Stimulated activated CD4-positive, alpha-beta T cell treated with anti-CD3 and anti-CD28 coated beads, Interleukin-4, amount 100 ng/mL, for 48 hours (primary cell): ENCODE results near the gene NUDT13.
"Not testable (repeated sequence)": the region's sequence is repeated elsewhere in the genome, so short reads cannot be mapped to it uniquely, and the experiment has no call there.

Source experiments
- DNase-seq, 2 donors: peaks; one replicate each; pipeline ENCODE4 v3.0.0-alpha.2; 2020; ENCODE audit warnings: low read depth in 2 of 2

NUDT13 gene

DNA sequence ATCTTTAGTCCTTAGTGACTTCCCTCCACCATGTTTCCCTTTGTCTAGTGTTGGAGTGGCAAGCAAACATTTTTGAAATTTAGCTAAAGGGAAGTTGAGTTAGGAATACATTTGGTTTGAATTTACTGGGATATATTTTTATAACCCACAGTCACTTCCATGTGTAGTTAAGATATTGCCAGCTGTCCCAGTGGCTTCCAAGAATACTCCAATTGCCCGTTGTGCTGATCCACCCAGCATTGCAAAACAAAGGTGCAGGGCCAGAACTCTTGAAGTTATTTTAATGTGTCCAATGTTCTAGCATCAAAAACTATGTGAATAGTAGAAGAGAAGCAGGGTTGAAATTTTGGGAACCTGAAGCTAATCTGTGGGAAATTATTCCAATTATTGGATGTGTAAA lies 11.1 kb upstream of the NUDT13 start:
- no peak for DNase-seq

GRCh38 chr10:73106301-73106700 lies 4.0 kb upstream of the NUDT13 start:
- DNase-seq, result no peak

- DNase-seq, result not testable (repeated sequence)
Measured at GRCh38 chr10:73109248-73109652, 1.0 kb upstream of the NUDT13 start.

GRCh38 chr10:73112032-73112431 lies 1.8 kb downstream of the NUDT13 start:
- not testable (repeated sequence) for DNase-seq

GRCh38 chr10:73113551-73113950 lies 3.3 kb downstream of the NUDT13 start:
- DNase-seq, result no peak

GRCh38 chr10:73116017-73116416 lies 5.8 kb downstream of the NUDT13 start:
- no peak for DNase-seq

DNA sequence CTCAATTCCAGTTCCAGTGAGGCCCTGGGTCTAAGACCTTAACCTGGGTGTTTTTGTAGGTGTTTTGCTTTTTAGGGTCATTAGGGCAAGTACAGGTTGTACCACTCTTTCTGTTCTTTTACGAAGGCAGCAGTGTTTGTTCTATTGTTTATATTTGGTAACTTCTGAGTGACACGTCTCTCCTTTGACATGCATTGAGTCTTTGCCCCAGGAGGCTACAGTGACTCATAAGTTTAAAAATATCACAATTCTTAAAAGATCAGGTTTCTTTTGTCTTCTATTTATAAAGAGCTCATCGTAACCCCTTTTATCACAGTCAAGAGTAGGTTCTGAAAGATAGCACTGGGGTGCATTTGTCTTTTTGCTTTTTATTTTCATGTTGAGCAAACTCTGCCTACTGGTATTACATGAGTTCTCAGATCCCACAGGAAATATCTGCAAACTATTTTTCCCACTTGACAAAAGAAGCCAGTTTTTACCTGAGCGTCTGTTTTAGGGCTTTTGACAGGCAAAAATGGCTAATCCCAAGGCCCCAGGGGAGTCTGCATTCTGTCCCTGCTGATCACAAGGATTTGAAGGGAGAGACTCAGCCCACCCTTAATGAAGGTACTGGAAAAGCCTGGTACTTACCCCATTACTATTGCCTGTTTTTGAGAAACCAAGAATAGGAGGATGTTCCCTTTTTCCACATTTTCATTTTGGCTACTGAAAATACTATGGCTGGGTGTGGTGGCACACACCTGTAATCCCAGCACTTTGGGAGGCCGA lies 7.9 kb downstream of the NUDT13 start:
- DNase-seq, result no peak

DNA sequence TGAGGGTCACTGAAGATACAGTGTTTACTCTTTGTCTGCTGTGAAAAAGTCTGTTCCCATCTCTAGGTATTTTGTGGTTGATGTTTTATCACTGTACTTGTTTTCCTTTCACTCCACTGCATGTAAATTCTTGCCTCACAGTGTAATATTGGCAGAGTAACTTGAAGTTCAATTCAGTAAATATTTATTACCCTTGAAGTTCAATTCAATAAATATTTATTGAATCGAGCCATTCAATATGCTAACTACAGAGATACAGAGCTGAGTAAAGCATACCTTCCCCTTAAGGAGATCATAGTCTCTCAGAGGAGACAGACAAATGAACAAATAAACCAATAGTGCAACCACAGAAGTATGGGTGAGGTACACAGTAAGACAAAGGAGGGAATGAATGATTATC lies 9.2 kb downstream of the NUDT13 start:
- DNase-seq, result no peak

DNA sequence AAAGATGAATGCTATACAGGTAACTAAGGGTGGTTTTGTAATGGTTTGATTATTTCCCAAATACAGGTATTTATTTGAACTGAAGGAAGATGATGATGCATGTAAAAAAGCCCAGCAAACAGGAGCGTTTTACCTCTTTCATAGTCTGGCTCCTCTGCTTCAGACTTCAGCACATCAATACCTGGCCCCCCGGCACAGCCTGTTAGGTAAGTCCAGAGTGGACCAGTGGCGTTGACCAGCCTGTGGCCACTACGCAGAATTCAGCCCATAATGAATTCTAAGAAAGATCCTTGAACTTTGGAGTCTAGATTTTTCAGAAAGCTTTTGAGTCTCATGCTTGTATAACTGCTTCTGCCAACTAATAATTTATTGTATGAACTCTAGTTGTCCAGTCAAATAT lies 9.7 kb downstream of the NUDT13 start:
- no peak for DNase-seq

DNA sequence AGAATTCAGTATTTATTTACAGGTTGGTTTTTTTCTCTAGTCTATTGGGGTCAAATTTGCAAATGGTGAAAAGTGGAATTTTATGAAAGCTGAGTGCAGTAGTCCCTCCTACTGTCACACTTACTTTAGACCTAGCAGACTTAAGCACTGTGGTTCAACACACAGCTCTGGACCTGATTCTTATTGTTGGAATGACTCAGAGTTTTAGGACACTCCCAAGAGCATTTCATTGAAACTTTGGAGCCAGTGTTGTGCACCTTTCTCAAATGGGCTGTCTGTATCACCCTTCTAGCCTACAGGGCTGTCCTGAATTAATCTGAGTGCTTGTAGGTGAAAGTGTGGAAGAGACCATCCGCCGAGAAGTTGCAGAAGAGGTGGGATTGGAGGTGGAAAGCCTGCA lies 16.1 kb downstream of the NUDT13 start:
- no peak for DNase-seq

DNA sequence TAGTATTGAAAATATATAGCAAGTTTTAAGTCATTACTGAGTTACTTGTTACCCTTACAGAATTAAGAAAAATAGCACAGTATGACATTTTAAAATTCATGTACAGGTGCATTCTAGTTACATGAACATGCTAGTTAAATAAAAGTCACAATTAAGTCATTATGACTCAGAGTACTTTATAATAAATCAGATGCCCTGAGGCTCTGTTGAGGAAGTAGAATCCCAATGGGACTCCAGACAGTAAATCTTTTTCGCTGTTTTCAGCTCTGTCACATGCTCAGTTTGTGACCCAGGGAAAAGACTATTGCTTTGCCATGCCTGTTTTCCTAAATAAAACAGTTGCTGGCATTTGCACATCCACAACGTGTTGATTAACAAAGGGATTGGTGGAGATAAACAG lies 21.0 kb downstream of the NUDT13 start:
- no peak for DNase-seq

DNA sequence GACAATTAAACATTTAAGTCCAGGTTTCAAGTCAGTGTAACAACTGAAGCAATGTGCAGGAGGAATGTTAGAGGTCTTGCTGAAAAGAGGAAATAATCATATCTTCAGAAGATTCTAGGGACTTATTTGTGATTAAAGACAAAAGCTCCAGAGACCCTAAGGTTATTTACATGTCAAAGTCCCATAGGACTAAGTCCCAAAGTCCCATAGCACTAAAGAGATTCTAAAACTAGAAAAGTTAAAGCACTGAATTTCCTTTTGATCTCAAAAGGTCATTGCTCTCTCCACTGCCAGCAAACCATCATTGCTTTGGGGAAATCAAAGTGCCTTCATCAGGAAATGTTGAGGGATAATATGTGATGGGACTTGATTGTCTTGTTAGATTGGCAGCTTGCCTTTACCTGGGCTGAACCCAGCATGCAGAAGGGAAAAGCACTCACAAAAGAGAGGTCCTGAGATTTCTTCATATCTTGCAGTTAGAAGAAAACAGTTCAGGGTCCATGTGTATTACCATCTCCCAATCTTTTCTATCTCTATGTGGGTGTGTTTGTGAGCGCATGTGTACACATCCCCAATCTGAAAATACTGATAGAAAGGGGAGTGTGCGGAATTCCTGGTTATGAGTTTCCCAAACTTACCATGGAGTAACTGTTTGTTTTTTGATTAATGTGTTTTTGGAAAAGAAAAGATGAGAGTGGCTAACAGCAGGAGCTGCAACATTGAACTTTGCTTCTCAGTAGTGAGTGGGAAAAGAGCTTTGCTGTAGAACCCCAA lies 21.8 kb downstream of the NUDT13 start:
- DNase-seq, result no peak

- no peak for DNase-seq
Measured at GRCh38 chr10:73134727-73135126, 24.5 kb downstream of the NUDT13 start.

DNA sequence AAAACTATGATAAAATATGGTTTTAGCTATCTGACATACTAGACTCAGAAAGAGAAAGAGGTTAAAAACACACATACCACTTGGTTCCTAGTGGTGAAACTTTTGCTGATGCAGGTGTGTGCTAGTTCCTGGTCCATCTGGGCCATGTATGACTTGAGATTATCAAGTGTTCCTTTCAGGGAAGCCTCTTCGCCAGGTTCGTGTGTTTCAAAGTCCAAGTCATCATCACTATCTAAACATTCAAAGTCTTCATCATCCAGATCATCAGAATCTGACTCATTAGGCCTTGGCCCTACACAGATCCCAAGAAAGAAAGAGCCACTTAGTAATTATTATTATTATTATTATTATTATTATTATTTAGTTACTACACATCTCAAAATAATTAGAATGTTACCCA lies 26.4 kb downstream of the NUDT13 start:
- no peak for DNase-seq

DNA sequence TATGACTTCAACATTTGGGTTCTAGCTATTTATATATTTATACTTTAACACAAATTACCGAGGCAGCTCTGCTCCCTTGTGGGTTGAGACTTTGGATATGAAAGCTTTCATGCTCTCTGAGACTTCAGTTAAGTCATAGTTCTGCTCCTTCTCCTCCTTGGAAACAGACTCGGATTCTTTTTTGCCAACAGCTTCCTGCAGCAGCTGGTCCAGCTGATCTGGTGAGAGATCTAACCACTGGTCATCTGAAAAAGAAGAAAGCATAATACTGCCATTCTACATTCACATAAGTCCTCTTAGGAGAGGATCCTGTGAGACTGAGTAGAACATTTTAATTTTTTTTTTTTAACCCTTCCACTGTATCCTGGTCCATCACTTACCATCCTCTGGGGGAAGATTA lies 29.0 kb downstream of the NUDT13 start:
- DNase-seq, result no peak

DNA sequence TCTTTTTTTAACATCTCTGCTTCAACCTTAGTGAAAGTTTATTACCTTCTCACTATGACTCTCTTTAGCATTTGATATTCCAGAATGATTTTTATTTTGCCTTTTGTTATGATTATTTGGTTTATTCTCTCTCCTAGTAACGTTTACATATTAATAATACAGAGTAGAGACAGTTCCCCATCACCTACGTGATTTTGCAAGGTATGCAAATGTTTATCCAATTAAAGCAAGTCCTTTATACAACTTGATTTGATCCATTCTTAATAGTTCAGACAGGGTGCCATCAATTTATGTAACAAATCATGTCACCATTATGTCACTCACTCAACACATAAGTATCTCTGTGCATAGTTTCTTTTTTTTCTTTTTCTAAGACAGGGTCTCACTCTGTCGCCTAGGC lies 31.3 kb downstream of the NUDT13 start:
- no peak for DNase-seq

GRCh38 chr10:73150633-73151413 lies 40.6 kb downstream of the NUDT13 start:
- DNase-seq, result not testable (repeated sequence)

DNA sequence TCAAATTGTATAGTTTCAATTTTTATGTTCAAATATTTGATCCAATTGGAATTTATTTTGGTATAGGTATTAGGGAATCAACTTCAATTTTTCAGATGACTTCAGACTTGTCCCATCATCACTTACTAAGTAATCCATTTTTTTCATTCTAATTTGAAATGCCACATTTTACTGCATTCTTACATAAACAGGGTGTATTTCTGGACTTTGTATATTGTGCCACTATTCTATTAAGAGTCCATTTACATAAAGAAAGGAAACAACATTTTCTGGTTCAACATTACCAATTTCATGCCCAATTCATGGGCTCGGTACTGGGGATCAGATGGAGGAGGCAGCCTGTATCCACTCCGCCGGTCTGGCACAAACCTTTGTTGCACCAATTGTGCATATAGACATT lies 41.8 kb downstream of the NUDT13 start:
- DNase-seq, result no peak

DNA sequence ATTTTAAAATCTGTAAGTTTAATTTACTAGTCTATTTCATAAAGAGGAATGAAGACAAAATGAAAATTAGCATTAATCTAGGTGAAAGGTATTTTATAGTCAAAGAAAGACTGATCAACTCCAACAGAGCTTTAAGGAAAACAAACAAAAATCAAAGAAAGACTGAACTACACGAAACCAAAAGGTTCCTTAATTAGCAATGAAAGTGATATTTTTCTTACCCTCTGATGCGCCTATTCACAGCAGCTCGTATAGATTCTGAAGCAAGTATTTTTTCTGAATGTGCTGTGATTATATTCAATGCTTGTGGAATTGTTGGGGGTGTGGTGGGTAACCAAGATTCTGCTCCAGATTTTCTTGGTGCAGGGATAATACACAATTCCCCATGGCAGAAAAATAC lies 45.8 kb downstream of the NUDT13 start:
- no peak for DNase-seq

GRCh38 chr10:73159038-73159648 lies 48.9 kb downstream of the NUDT13 start:
- peak; percentile 24 to 28 for DNase-seq

DNA sequence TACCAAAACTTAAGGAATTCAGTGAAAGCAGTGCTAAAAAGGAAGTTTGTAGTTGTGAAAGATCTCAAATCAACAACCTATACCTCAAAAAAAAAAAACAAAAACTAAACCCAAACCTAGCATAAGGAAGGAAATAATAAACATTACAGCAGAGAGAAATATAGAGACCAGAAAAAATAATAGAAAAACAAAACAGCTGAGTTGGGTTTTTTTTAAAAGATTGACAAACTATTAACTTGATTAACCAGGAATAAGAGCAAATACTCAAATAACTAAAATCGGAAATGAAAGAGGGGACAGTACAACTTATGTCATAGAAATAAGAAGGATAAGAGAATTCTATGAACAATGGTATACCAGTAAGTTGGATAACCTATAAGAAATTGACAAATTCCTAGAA lies 50.8 kb downstream of the NUDT13 start:
- DNase-seq, result no peak

- DNase-seq, result no peak
Measured at GRCh38 chr10:73161662-73162061, 51.4 kb downstream of the NUDT13 start.
